Peyer's patch (tissue), 4 donors: ENCODE measurements around the gene PAX7.

ENCODE experiments used
- POLR2A ChIP-seq, 2 donors: fragments of 450-650 bp; IDR thresholded peaks; one replicate each; pipeline ENCODE4 v1.5.1; 2017; ENCODE audit warnings: antibody characterized with exemption in 2 of 2, mild to moderate bottlenecking in 2 of 2, moderate library complexity in 2 of 2
- TF ChIP-seq, protein P1 (sequence below), 6 experiments: fragments of 450-650 bp in 4 of 6; fragments of 200-600 bp in 2 of 6; sonication (generic) in 1 of 6; IDR thresholded peaks; one replicate each; pipeline ENCODE4 v1.5.1; 2017 to 2019; ENCODE audit warnings: antibody characterized with exemption in 6 of 6, mild to moderate bottlenecking in 3 of 6, moderate library complexity in 1 of 6

DNA sequence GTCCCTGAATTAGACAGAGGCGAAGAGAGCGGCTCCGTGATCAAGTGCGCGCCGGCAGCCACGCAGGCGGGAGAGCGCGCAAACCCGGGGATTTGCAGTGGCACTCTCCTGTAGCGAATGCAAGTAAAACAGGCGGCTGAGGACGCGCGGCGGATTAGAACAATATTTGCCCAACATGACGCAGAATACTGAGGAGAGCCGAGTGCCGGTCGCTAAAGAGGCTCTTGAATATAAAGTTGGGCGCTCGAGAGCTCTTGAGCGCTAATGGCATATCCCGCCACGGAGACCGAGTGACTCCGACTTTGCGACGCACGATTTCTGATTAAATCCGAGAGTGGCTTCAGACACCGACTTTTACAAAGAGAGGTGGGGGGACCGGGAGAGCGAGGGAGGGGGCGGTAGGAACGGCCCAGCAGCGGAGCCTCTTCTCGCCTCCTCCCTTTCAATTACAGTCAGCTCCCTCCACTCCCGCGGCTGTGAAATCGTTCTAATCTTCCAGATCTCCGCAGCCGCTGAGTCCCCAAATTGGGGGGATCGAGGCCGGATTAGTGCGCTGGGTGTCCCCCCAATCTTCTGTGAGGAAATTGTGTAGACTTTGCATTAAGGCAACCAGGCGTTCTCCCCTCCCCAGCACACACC lies 2.3 kb downstream of the PAX7 start:
- TF ChIP-seq, protein P1, sequence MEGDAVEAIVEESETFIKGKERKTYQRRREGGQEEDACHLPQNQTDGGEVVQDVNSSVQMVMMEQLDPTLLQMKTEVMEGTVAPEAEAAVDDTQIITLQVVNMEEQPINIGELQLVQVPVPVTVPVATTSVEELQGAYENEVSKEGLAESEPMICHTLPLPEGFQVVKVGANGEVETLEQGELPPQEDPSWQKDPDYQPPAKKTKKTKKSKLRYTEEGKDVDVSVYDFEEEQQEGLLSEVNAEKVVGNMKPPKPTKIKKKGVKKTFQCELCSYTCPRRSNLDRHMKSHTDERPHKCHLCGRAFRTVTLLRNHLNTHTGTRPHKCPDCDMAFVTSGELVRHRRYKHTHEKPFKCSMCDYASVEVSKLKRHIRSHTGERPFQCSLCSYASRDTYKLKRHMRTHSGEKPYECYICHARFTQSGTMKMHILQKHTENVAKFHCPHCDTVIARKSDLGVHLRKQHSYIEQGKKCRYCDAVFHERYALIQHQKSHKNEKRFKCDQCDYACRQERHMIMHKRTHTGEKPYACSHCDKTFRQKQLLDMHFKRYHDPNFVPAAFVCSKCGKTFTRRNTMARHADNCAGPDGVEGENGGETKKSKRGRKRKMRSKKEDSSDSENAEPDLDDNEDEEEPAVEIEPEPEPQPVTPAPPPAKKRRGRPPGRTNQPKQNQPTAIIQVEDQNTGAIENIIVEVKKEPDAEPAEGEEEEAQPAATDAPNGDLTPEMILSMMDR (IDR thresholded peaks at IDR 0.05) = no peak
- TF ChIP-seq POLR2A (IDR thresholded peaks at IDR 0.05) = no peak
